SH-SY5Y (cell line): ENCODE results near the gene PLPPR2.

Source experiments
- GATA2 ChIP-seq: IDR thresholded peaks from 2 replicates; pipeline ENCODE4 v1.6.1; 2011; ENCODE audit warnings: mild to moderate bottlenecking, low read depth, low read length
- GATA3 ChIP-seq: IDR thresholded peaks from 2 replicates; pipeline ENCODE4 v1.6.1; 2011; ENCODE audit warnings: low read depth, mild to moderate bottlenecking, low read length, moderate library complexity

PLPPR2 gene

GRCh38 chr19:11338121-11338520 lies 17.1 kb upstream of the PLPPR2 start:
- TF ChIP-seq GATA3 = no peak
- TF ChIP-seq GATA2 = no peak

GRCh38 chr19:11338569-11339253 lies 16.5 kb upstream of the PLPPR2 start:
- TF ChIP-seq GATA2 = no peak

- TF ChIP-seq GATA3 (no peak), GATA2 (no peak)
These were observed 15.8 kb upstream of the PLPPR2 start, which contains the start of gene RAB3D for GRCh38 chr19:11339254-11340098. RAB3D (minus strand) TSS chr19:11339657; CDS start chr19:11337399, 2,258 bp downstream.

- TF ChIP-seq GATA2 = no peak
- TF ChIP-seq GATA3 = no peak
These were observed 12.8 kb upstream of the PLPPR2 start for GRCh38 chr19:11342429-11342828.

GRCh38 chr19:11345122-11345803 lies 10.0 kb upstream of the PLPPR2 start:
- TF ChIP-seq GATA3 (no peak), GATA2 (no peak)

- TF ChIP-seq GATA3 = no peak
- TF ChIP-seq GATA2 = no peak
These were observed 8.9 kb upstream of the PLPPR2 start, which contains the start of the genes CCDC159 and TMEM205 for GRCh38 chr19:11346104-11346940. CCDC159 (plus strand) TSS chr19:11346519; CDS start chr19:11346607, 88 bp downstream. TMEM205 (minus strand) TSS chr19:11346268; CDS start chr19:11345619, 649 bp downstream.

GRCh38 chr19:11347546-11348039 lies 7.6 kb upstream of the PLPPR2 start:
- TF ChIP-seq GATA3 (no peak), GATA2 (no peak)

- TF ChIP-seq GATA2 (no peak), GATA3 (no peak)
These were observed 6.1 kb upstream of the PLPPR2 start for GRCh38 chr19:11349171-11349570.

- TF ChIP-seq GATA3 = no peak
- no peak for TF ChIP-seq GATA2
These were observed 804 bp downstream of the PLPPR2 start for GRCh38 chr19:11356074-11356397.

- no peak for TF ChIP-seq GATA2
- TF ChIP-seq GATA3 = no peak
These were observed 1.7 kb downstream of the PLPPR2 start for GRCh38 chr19:11356676-11357550.

GRCh38 chr19:11359421-11359820 lies 4.2 kb downstream of the PLPPR2 start:
- TF ChIP-seq GATA3 = no peak
- TF ChIP-seq GATA2 = no peak

GRCh38 chr19:11361037-11361770 lies 6.0 kb downstream of the PLPPR2 start:
- TF ChIP-seq GATA3 = no peak
- TF ChIP-seq GATA2 = no peak
